ENCODE measurements around the gene GALNT17.

GALNT17 gene

GRCh38 chr7:71687831-71688599, 556.1 kb downstream of the GALNT17 start:
- H3K9me2 ChIP-seq (replicated peaks; ENCODE audit: low read depth, low read length) = no peaks in the 10 kb centered on the region
- H3K9me3 ChIP-seq (ENCODE audit: insufficient read depth, low read depth, low read length) = peaks cover under 1% of the 10 kb centered on the region; the same call in 1 of the 2 replicates
- no peak overlapping the region for H3K9ac ChIP-seq (ENCODE audit: low read depth, low read length, poor library complexity, severe bottlenecking)
- H3K36me3 ChIP-seq (ENCODE audit: insufficient read depth, low read length) = no peaks in the 10 kb centered on the region
- H4K20me1 ChIP-seq (ENCODE audit: insufficient read depth, low read length, poor library complexity, severe bottlenecking) = no peaks in the 10 kb centered on the region
- no peaks in the 10 kb centered on the region for H3K4me1 ChIP-seq (ENCODE audit: insufficient read depth, low read length, poor library complexity, severe bottlenecking)
- no peaks in the 10 kb centered on the region for H3K79me2 ChIP-seq (ENCODE audit: insufficient read depth, low read length)
- H3K27me3 ChIP-seq (ENCODE audit: insufficient read depth, low read length, poor library complexity, severe bottlenecking) = no peaks in the 10 kb centered on the region
- no peak overlapping the region for H3K4me2 ChIP-seq (ENCODE audit: low read depth, low read length, poor library complexity, severe bottlenecking)
- no peak overlapping the region for H3K4me3 ChIP-seq (ENCODE audit: low read length, poor library complexity, severe bottlenecking)
- no peak overlapping the region for H2AFZ ChIP-seq (ENCODE audit: low read length)
- no peak for TF ChIP-seq EZH2phosphoT487 (IDR thresholded peaks at IDR 0.05; ENCODE audit: borderline replicate concordance)
- TF ChIP-seq, protein P1, sequence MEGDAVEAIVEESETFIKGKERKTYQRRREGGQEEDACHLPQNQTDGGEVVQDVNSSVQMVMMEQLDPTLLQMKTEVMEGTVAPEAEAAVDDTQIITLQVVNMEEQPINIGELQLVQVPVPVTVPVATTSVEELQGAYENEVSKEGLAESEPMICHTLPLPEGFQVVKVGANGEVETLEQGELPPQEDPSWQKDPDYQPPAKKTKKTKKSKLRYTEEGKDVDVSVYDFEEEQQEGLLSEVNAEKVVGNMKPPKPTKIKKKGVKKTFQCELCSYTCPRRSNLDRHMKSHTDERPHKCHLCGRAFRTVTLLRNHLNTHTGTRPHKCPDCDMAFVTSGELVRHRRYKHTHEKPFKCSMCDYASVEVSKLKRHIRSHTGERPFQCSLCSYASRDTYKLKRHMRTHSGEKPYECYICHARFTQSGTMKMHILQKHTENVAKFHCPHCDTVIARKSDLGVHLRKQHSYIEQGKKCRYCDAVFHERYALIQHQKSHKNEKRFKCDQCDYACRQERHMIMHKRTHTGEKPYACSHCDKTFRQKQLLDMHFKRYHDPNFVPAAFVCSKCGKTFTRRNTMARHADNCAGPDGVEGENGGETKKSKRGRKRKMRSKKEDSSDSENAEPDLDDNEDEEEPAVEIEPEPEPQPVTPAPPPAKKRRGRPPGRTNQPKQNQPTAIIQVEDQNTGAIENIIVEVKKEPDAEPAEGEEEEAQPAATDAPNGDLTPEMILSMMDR (conservative IDR thresholded peaks at IDR 0.05; ENCODE audit: low read length) = no peak
- no peaks in the 10 kb centered on the region for H3F3A ChIP-seq (ENCODE audit: low read depth)

DNA sequence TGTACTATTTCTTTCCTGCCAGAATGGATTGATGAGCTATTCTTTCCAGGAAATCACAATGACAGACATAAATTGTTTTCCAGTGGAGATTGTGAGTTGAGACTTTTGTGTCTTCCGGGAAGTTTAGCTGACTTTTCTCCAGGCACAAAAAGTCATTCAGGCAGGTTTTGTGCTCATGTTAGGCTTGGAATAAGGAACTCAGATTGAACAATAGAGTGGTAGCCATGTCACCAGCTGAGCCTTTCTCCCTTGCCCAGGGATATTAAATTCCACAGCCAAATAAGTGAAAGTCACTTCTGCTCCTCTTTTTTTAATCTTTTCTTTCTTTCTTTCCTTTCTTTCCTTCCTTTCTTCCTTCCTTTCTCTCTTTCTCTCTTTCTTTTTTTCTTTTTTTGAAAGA, 559.6 kb downstream of the GALNT17 start:
- H3K9me2 ChIP-seq (replicated peaks; ENCODE audit: low read depth, low read length) = no peaks in the 10 kb centered on the region

GRCh38 chr7:71694665-71695064, 562.7 kb downstream of the GALNT17 start:
- no peaks in the 10 kb centered on the region for H3K9me2 ChIP-seq (replicated peaks; ENCODE audit: low read depth, low read length)
- no peaks in the 10 kb centered on the region for H3K4me1 ChIP-seq (ENCODE audit: insufficient read depth, low read length, poor library complexity, severe bottlenecking)
- H2AFZ ChIP-seq (ENCODE audit: low read length) = no peak overlapping the region
- H4K20me1 ChIP-seq (ENCODE audit: insufficient read depth, low read length, poor library complexity, severe bottlenecking) = no peaks in the 10 kb centered on the region
- H3F3A ChIP-seq (ENCODE audit: low read depth) = no peaks in the 10 kb centered on the region
- no peak overlapping the region for H3K4me2 ChIP-seq (ENCODE audit: low read depth, low read length, poor library complexity, severe bottlenecking)
- H3K36me3 ChIP-seq (ENCODE audit: insufficient read depth, low read length) = no peaks in the 10 kb centered on the region
- H3K4me3 ChIP-seq (ENCODE audit: low read length, poor library complexity, severe bottlenecking) = no peak overlapping the region
- H3K9ac ChIP-seq (ENCODE audit: low read depth, low read length, poor library complexity, severe bottlenecking) = no peak overlapping the region
- H3K79me2 ChIP-seq (ENCODE audit: insufficient read depth, low read length) = no peaks in the 10 kb centered on the region
- no peaks in the 10 kb centered on the region for H3K9me3 ChIP-seq (ENCODE audit: insufficient read depth, low read depth, low read length)
- H3K27me3 ChIP-seq (ENCODE audit: insufficient read depth, low read length, poor library complexity, severe bottlenecking) = no peaks in the 10 kb centered on the region
- TF ChIP-seq, protein P1 (conservative IDR thresholded peaks at IDR 0.05; ENCODE audit: low read length) = no peak
- no peak for TF ChIP-seq EZH2phosphoT487 (IDR thresholded peaks at IDR 0.05; ENCODE audit: borderline replicate concordance)

More for the DNA sequence above, 559.6 kb downstream of the GALNT17 start:
- H3K4me3 ChIP-seq (ENCODE audit: low read length, poor library complexity, severe bottlenecking) = no peak overlapping the region
- no peak overlapping the region for H3K9ac ChIP-seq (ENCODE audit: low read depth, low read length, poor library complexity, severe bottlenecking)
- no peak for TF ChIP-seq EZH2phosphoT487 (IDR thresholded peaks at IDR 0.05; ENCODE audit: borderline replicate concordance)
- TF ChIP-seq, protein P1 (conservative IDR thresholded peaks at IDR 0.05; ENCODE audit: low read length) = no peak
- H3F3A ChIP-seq (ENCODE audit: low read depth) = no peaks in the 10 kb centered on the region
- no peaks in the 10 kb centered on the region for H3K79me2 ChIP-seq (ENCODE audit: insufficient read depth, low read length)
- H3K4me1 ChIP-seq (ENCODE audit: insufficient read depth, low read length, poor library complexity, severe bottlenecking) = no peaks in the 10 kb centered on the region
- H2AFZ ChIP-seq (ENCODE audit: low read length) = no peak overlapping the region
- no peak overlapping the region for H3K4me2 ChIP-seq (ENCODE audit: low read depth, low read length, poor library complexity, severe bottlenecking)
- no peaks in the 10 kb centered on the region for H4K20me1 ChIP-seq (ENCODE audit: insufficient read depth, low read length, poor library complexity, severe bottlenecking)
- H3K9me3 ChIP-seq (ENCODE audit: insufficient read depth, low read depth, low read length) = no peaks in the 10 kb centered on the region; the same call in 1 of the 2 replicates
- no peaks in the 10 kb centered on the region for H3K27me3 ChIP-seq (ENCODE audit: insufficient read depth, low read length, poor library complexity, severe bottlenecking)
- no peaks in the 10 kb centered on the region for H3K36me3 ChIP-seq (ENCODE audit: insufficient read depth, low read length)

All from Loucy (cell line).